Vagina (tissue), 2 donors: Measurements from ENCODE around the gene HOOK2. TPM values are rescaled to one million over a fixed set of nuclear protein-coding genes. Genes with fewer than 3 reads are reported as not detected.
A peak's percentile ranks its signal among the peaks of the same experiment; 100 is the strongest.

Experiments
- DNase-seq, 2 donors: peaks; one replicate each; pipeline ENCODE4 v3.0.0-alpha.2; 2017; ENCODE audit errors: extremely low spot score in 2 of 2
- H3K27ac ChIP-seq: fragments of 200-600 bp; sonication (generic); one replicate; pipeline ENCODE4 v1.5.1; 2019
- H3K27me3 ChIP-seq: fragments of 200-600 bp; sonication (generic); one replicate; pipeline ENCODE4 v1.5.1; 2019
- H3K36me3 ChIP-seq, 2 donors: fragments of 200-600 bp; sonication (generic); one replicate each; pipeline ENCODE4 v1.5.1; 2017 to 2019
- H3K4me1 ChIP-seq: fragments of 200-600 bp; sonication (generic); one replicate; pipeline ENCODE4 v1.5.1; 2019
- H3K4me3 ChIP-seq, 2 donors: fragments of 200-600 bp; sonication (generic); 1 replicate in 1 of 2; 2 replicates in 1 of 2; pipeline ENCODE4 v1.5.1; 2016 to 2019
- H3K9me3 ChIP-seq: fragments of 200-600 bp; sonication (generic); one replicate; pipeline ENCODE4 v1.5.1; 2019
- POLR2A ChIP-seq, 2 donors: fragments of 450-650 bp; IDR thresholded peaks; one replicate each; pipeline ENCODE4 v1.6.1; 2017; ENCODE audit warnings: antibody characterized with exemption in 2 of 2, mild to moderate bottlenecking in 2 of 2, moderate library complexity in 2 of 2
- POLR2AphosphoS5 ChIP-seq, 2 donors: sonication (generic); formaldehyde crosslinking; IDR thresholded peaks; one replicate each; pipeline ENCODE4 v1.9.0; 2017; ENCODE audit warnings: antibody characterized with exemption in 2 of 2, mild to moderate bottlenecking in 2 of 2, low read depth in 1 of 2; ENCODE audit not compliant: insufficient read depth in 1 of 2
- intact Hi-C: fragments of 100-400 bp; cut with DNase I; formaldehyde crosslinking; loops from one replicate; pipeline ENCODE4 v1.15.1; 2023
- total RNA-seq: library from RNA; depleted of rRNA; stranded (reverse); fragments of >200 nt; gene quantifications from one replicate; pipeline ENCODE4 v1.2.3, GENCODE V29; 2016
- TF ChIP-seq, protein P1 (sequence below), 3 experiments: fragments of 450-650 bp in 2 of 3; fragments of 200-600 bp in 1 of 3; sonication (generic) in 1 of 3; IDR thresholded peaks; one replicate each; pipeline ENCODE4 v1.5.1; 2017 to 2019; ENCODE audit warnings: antibody characterized with exemption in 3 of 3, mild to moderate bottlenecking in 2 of 3, moderate library complexity in 2 of 3

Gene HOOK2
- total RNA-seq, 1 donor from 2014 or later = 65.6 TPM

DNA sequence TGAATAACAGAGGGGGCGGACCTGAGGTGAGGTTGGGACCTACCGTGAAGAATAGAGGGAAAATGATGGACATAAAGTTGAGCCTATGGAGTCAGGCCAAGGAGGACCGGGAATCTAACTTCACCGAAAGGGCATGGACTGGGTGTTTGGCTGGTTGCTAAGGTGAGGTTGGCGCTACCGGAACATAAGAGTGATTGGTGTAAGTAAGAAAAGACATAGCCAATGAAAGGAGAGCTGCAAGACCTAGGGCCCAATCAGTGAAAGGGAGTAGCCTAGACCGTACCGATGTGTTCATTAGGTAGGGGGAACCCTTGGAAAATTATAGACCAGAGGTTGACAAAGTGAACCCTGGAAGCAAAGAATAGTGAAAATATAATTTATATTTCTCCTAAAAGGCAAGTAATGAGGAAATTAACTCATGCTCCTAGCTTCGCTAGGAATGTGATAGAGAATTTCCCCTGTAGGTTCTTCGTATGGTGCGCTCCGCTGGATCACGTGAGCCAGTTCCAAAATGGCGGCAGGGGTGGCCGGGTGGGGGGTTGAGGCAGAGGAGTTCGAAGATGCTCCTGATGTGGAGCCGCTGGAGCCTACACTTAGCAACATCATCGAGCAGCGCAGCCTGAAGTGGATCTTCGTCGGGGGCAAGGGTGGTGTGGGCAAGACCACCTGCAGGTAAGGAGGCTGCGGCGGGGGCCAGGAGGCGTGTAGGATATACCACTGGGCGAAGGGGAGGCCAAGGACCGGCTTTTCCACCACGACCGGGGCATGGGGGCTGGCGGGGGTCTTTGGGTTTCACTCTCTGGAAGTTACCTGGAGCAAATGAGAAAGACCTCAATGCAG is 38.1 kb downstream of the HOOK2 start, which contains the start of gene GET3:
GET3 (plus strand) TSS at position 503 of the 840 bp plus-strand sequence; CDS start at position 512, 9 bp downstream.
- Histone ChIP-seq H3K27ac (peak within 1 kb of the TSS; percentile 90), H3K4me1 (peaks cover 44% of the 10 kb centered on the region), H3K9me3 (no peaks in the 10 kb centered on the region), H3K27me3 (no peaks in the 10 kb centered on the region), H3K4me3 (peak within 1 kb of the TSS; percentile 73 to 81), H3K36me3 (peaks cover 0 to 14% of the 10 kb centered on the region in 2 donors)
- DNase-seq = peak in 1 of 2 donors; percentile 99
- TF ChIP-seq POLR2AphosphoS5 (IDR thresholded peaks at IDR 0.05; ENCODE audit: insufficient read depth in 1 of 2, low read depth in 1 of 2) (peak; percentile 77 to 99), POLR2A (IDR thresholded peaks at IDR 0.05) (no peak)
- TF ChIP-seq, protein P1, sequence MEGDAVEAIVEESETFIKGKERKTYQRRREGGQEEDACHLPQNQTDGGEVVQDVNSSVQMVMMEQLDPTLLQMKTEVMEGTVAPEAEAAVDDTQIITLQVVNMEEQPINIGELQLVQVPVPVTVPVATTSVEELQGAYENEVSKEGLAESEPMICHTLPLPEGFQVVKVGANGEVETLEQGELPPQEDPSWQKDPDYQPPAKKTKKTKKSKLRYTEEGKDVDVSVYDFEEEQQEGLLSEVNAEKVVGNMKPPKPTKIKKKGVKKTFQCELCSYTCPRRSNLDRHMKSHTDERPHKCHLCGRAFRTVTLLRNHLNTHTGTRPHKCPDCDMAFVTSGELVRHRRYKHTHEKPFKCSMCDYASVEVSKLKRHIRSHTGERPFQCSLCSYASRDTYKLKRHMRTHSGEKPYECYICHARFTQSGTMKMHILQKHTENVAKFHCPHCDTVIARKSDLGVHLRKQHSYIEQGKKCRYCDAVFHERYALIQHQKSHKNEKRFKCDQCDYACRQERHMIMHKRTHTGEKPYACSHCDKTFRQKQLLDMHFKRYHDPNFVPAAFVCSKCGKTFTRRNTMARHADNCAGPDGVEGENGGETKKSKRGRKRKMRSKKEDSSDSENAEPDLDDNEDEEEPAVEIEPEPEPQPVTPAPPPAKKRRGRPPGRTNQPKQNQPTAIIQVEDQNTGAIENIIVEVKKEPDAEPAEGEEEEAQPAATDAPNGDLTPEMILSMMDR (IDR thresholded peaks at IDR 0.05) = peak in 1 of 3 experiments; percentile 19
- intact Hi-C loops = no loop called here

GRCh38 chr19:12733369-12734214 is 41.8 kb downstream of the HOOK2 start:
- H3K36me3 ChIP-seq = peaks cover 0 to 31% of the 10 kb centered on the region in 2 donors
- intact Hi-C loops = no loop called here

GRCh38 chr19:12731337-12731736 is 44.0 kb downstream of the HOOK2 start:
- intact Hi-C loops = no loop called here
- Histone ChIP-seq H3K4me1 (peaks cover 40% of the 10 kb centered on the region), H3K27ac (no peak overlapping the region), H3K36me3 (peaks cover 0 to 31% of the 10 kb centered on the region in 2 donors), H3K4me3 (no peak overlapping the region), H3K9me3 (no peaks in the 10 kb centered on the region), H3K27me3 (no peaks in the 10 kb centered on the region)
- TF ChIP-seq POLR2AphosphoS5 (IDR thresholded peaks at IDR 0.05; ENCODE audit: insufficient read depth in 1 of 2, low read depth in 1 of 2) (no peak), POLR2A (IDR thresholded peaks at IDR 0.05) (no peak)
- DNase-seq = no peak

More at GRCh38 chr19:12733369-12734214, 41.8 kb downstream of the HOOK2 start:
- Histone ChIP-seq H3K27me3 (no peaks in the 10 kb centered on the region), H3K4me1 (peaks cover 54% of the 10 kb centered on the region), H3K4me3 (peak overlapping the region; percentile 74 to 79), H3K9me3 (no peaks in the 10 kb centered on the region), H3K27ac (peak overlapping the region; percentile 90)
- TF ChIP-seq POLR2A (IDR thresholded peaks at IDR 0.05) (no peak), POLR2AphosphoS5 (IDR thresholded peaks at IDR 0.05; ENCODE audit: insufficient read depth in 1 of 2, low read depth in 1 of 2) (no peak)
- TF ChIP-seq, protein P1 (IDR thresholded peaks at IDR 0.05) = no peak
- DNase-seq = no peak

DNA sequence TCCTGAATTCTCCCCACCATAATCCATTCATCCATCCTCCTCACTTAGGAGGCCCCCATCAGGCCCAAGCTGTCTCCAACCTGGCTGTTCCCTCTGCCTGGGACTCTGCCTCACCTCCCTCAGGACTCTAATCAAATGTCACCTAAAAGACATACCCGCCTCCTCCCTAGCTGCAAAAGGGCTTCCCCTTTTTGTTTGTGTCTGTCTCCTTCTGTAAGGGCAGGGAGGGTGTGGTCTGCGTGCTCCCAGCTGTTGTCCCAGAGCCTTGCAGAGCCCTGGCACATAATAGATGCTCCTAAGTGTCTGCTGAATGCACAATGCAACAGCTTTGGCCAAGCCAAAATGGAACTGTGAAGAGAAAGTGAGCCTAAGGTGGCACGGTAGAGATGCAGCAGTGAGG is 45.3 kb downstream of the HOOK2 start:
- no peak for DNase-seq

More for the DNA sequence above, 45.3 kb downstream of the HOOK2 start:
- H3K4me3 ChIP-seq = no peak overlapping the region
- peaks cover 34% of the 10 kb centered on the region for H3K4me1 ChIP-seq
- no peaks in the 10 kb centered on the region for H3K27me3 ChIP-seq
- TF ChIP-seq POLR2AphosphoS5 (IDR thresholded peaks at IDR 0.05; ENCODE audit: insufficient read depth in 1 of 2, low read depth in 1 of 2) (no peak), POLR2A (IDR thresholded peaks at IDR 0.05) (no peak)
- TF ChIP-seq, protein P1 (IDR thresholded peaks at IDR 0.05) = no peak
- intact Hi-C loops = no loop called here
- peaks cover 0 to 31% of the 10 kb centered on the region in 2 donors for H3K36me3 ChIP-seq
- H3K9me3 ChIP-seq = no peaks in the 10 kb centered on the region
- H3K27ac ChIP-seq = no peak overlapping the region
